Measurements from ENCODE around the gene FYB1. TPM values are rescaled to one million over a fixed set of nuclear protein-coding genes. Genes with fewer than 3 reads are reported as not detected.

Gene FYB1
- polyA plus RNA-seq, 1 experiment = 0.01 TPM

DNA sequence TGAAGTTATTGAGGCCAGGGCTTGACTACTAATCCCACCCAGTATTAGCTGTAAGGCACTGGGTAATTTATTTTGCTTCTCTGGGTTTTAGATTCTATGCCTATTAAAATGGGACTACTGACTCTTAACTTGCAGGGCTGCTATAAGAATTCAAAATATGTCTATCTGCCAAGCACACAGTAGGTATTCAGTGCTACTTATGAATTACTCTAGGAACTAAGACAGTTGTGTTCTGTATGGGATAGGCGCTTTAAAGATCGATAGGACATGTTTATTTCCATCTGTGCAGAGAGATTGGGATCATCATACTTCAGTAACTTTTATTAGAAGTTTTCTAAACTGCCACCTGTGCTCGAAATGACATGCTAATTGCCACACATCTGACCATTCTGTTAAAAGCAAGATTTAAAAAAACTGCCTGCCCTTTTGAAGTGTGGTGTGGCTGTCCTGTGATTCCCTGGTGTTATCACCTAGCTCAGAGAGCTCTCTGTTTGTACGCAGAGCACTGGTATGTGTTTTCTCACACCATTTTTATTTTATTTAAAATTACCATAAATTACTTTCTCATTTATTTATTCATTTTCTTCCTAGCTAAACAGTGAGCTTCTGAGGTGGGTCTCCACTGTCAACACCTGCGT lies 58.7 kb downstream of the FYB1 start:
- no peak overlapping the region for H3K27ac ChIP-seq (ENCODE audit: low read depth, low read length)
- no peak for DNase-seq (ENCODE audit: low read depth, low spot score)
- TF ChIP-seq, protein P1, sequence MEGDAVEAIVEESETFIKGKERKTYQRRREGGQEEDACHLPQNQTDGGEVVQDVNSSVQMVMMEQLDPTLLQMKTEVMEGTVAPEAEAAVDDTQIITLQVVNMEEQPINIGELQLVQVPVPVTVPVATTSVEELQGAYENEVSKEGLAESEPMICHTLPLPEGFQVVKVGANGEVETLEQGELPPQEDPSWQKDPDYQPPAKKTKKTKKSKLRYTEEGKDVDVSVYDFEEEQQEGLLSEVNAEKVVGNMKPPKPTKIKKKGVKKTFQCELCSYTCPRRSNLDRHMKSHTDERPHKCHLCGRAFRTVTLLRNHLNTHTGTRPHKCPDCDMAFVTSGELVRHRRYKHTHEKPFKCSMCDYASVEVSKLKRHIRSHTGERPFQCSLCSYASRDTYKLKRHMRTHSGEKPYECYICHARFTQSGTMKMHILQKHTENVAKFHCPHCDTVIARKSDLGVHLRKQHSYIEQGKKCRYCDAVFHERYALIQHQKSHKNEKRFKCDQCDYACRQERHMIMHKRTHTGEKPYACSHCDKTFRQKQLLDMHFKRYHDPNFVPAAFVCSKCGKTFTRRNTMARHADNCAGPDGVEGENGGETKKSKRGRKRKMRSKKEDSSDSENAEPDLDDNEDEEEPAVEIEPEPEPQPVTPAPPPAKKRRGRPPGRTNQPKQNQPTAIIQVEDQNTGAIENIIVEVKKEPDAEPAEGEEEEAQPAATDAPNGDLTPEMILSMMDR (IDR thresholded peaks at IDR 0.05; ENCODE audit: low read depth, low read length) = no peak
- CTCF ChIA-PET = no interaction called here
- H3K27me3 ChIP-seq (ENCODE audit: control insufficient read depth, insufficient read depth, low read length) = no peaks in the 10 kb centered on the region
- H3K4me3 ChIP-seq (ENCODE audit: low read depth, low read length) = no peak overlapping the region
- H3K9me3 ChIP-seq (ENCODE audit: control insufficient read depth, insufficient read depth, low read length) = no peaks in the 10 kb centered on the region
- POLR2A ChIA-PET = no interaction called here

DNA sequence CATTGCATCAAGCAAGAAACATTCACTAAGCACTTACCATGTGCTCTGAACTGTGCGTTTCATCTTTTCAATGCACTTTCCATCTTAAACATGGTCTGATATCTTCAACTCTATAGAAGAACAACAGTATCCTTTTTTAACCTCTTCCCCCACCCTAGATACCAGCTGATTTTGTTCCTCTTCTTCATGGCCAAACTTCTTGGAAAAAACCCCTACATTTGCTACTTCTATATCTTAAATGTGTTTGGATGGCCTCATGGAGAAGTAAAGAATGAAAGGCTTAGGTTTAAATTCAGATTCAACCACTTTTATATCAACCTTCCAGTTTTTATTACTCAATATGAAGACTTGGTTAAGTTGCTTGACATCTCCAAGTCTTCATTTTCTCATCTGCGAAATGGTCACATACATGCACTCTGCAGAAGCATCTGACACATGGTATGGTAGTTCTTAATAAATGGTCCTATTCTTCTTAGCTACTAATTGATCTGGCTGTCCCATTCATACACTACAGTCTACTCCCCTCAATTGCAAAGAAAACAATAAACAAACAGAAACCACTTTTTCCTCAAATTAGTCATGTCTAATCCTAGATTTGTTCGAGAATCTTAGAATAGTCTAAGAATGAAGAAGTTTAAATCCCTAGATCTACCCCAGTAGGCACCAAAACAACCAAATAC lies 59.4 kb downstream of the FYB1 start:
- DNase-seq (ENCODE audit: low read depth, low spot score) = no peak
- H3K9me3 ChIP-seq (ENCODE audit: control insufficient read depth, insufficient read depth, low read length) = no peaks in the 10 kb centered on the region
- no peaks in the 10 kb centered on the region for H3K27me3 ChIP-seq (ENCODE audit: control insufficient read depth, insufficient read depth, low read length)
- CTCF ChIA-PET = interaction anchor here (1.6 kb wide), 1 partner anchor 58 kb away, joined by 6 read pairs; no protein-coding TSS in a partner anchor
- H3K27ac ChIP-seq (ENCODE audit: low read depth, low read length) = no peak overlapping the region
- H3K4me3 ChIP-seq (ENCODE audit: low read depth, low read length) = no peak overlapping the region
- TF ChIP-seq, protein P1 (IDR thresholded peaks at IDR 0.05; ENCODE audit: low read depth, low read length) = no peak
- POLR2A ChIA-PET = no interaction called here

DNA sequence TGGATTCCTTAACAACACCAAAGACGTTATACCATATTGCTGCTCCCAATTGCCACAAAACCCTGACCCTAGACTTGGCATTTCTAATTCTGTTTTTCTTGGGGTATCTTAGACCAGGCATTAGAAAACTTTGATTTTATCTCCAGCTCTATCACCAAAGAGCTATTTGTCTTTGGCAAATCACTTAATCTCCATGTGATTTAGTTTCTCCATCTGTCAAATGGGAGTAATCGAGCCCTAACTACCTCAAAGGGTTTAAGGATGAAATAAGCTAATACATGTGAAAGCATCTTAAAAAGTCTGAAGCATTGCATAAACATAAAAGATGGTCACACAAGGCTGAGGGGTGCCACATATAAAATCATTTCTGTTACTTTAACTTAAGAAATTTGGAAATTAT lies 60.6 kb downstream of the FYB1 start:
- Histone ChIP-seq H3K27ac (ENCODE audit: low read depth, low read length) (no peak overlapping the region), H3K9me3 (ENCODE audit: control insufficient read depth, insufficient read depth, low read length) (no peaks in the 10 kb centered on the region), H3K27me3 (ENCODE audit: control insufficient read depth, insufficient read depth, low read length) (no peaks in the 10 kb centered on the region), H3K4me3 (ENCODE audit: low read depth, low read length) (no peak overlapping the region)
- TF ChIP-seq, protein P1 (IDR thresholded peaks at IDR 0.05; ENCODE audit: low read depth, low read length) = no peak
- DNase-seq (ENCODE audit: low read depth, low spot score) = no peak
- POLR2A ChIA-PET = no interaction called here
- CTCF ChIA-PET = interaction anchor here (1.6 kb wide), 1 partner anchor 59 kb away, joined by 6 read pairs; no protein-coding TSS in a partner anchor

DNA sequence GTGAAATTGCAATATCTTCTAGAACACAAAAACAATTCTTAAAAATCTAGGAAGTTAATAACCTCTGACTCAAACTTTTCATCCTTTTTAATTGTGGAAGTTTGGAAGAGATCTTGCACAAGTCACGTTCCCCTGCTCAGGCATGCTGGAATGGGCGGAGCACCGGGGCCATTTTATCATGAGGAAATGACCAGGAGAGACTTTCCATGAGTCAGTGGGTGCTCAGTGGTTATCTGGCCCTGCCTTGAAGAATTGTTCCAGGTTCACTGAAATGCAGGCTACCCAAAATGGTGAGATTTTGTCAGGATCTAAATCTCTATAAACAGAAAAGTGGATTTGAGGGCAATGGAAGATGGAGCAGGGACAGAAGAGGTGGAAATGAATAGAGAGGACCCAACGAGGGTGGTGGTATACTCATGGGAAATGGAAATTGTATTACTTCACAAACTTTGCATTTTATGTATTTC lies 61.2 kb downstream of the FYB1 start:
- ChIA-PET CTCF (interaction anchor here (1.6 kb wide), 1 partner anchor 60 kb away, joined by 6 read pairs; no protein-coding TSS in a partner anchor), POLR2A (no interaction called here)
- TF ChIP-seq, protein P1 (IDR thresholded peaks at IDR 0.05; ENCODE audit: low read depth, low read length) = no peak
- Histone ChIP-seq H3K9me3 (ENCODE audit: control insufficient read depth, insufficient read depth, low read length) (no peaks in the 10 kb centered on the region), H3K4me3 (ENCODE audit: low read depth, low read length) (no peak overlapping the region), H3K27ac (ENCODE audit: low read depth, low read length) (no peak overlapping the region), H3K27me3 (ENCODE audit: control insufficient read depth, insufficient read depth, low read length) (no peaks in the 10 kb centered on the region)
- no peak for DNase-seq (ENCODE audit: low read depth, low spot score)

DNA sequence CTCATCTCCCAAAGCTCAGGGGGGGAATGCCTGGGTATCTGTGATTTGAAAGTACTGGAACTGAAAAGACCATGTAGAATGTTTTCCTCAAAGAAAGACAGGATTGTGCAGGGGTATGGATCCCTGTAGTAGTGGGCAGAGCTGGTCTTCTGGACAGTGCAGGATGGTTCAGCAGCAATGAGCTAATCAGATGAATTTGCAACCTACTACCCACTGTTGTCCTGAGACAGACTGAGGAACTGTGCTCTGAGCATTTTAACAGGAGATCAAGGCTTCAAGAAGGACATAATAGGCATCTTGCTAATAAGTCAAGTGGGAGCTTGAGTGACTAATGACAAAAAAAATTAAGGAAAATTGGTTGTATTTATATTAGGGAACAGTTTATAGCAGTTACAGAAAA lies 61.7 kb downstream of the FYB1 start:
- no peaks in the 10 kb centered on the region for H3K27me3 ChIP-seq (ENCODE audit: control insufficient read depth, insufficient read depth, low read length)
- TF ChIP-seq, protein P1 (IDR thresholded peaks at IDR 0.05; ENCODE audit: low read depth, low read length) = no peak
- CTCF ChIA-PET = interaction anchor here (0.9 to 1.2 kb wide), 3 partner anchors 60 to 126 kb away, joined by 3 to 4 read pairs (median 3); no protein-coding TSS in a partner anchor
- POLR2A ChIA-PET = no interaction called here
- H3K27ac ChIP-seq (ENCODE audit: low read depth, low read length) = no peak overlapping the region
- DNase-seq (ENCODE audit: low read depth, low spot score) = no peak
- no peak overlapping the region for H3K4me3 ChIP-seq (ENCODE audit: low read depth, low read length)
- H3K9me3 ChIP-seq (ENCODE audit: control insufficient read depth, insufficient read depth, low read length) = no peaks in the 10 kb centered on the region

All from AG04450 (cell line).